NB4 (cell line): ENCODE data around the gene FHL3.

Experiments
- DNase-seq: peaks from one replicate; pipeline ENCODE4 v3.0.0; 2010; ENCODE audit warnings: low read depth
- H3K4me3 ChIP-seq: one replicate; pipeline ENCODE4 v1.5.1; 2011; ENCODE audit warnings: mild to moderate bottlenecking, low read depth, low read length, moderate library complexity
- CTCF ChIP-seq: IDR thresholded peaks from one replicate; pipeline ENCODE4 v1.5.1; 2012; ENCODE audit warnings: low read depth, low read length
- MAX ChIP-seq: IDR thresholded peaks from 2 replicates; pipeline ENCODE4 v1.6.1; 2011; ENCODE audit warnings: low read depth, low read length
- MYC ChIP-seq: IDR thresholded peaks from 2 replicates; pipeline ENCODE4 v1.6.1; 2011; ENCODE audit warnings: low read depth, low read length
- POLR2A ChIP-seq: IDR thresholded peaks from 2 replicates; pipeline ENCODE4 v1.6.1; 2011; ENCODE audit warnings: mild to moderate bottlenecking; ENCODE audit not compliant: insufficient read length; ENCODE audit errors: extremely low read depth

FHL3 gene

GRCh38 chr1:37998913-37999429, 6.3 kb downstream of the FHL3 start:
- H3K4me3 ChIP-seq, result peak overlapping the region; percentile 45
- TF ChIP-seq MYC, result no peak
- TF ChIP-seq MAX, result no peak
- TF ChIP-seq POLR2A, result no peak
- TF ChIP-seq CTCF, result no peak
- no peak for DNase-seq

GRCh38 chr1:37998089-37998808, 7.1 kb downstream of the FHL3 start:
- TF ChIP-seq MYC (no peak), MAX (no peak), POLR2A (no peak), CTCF (no peak)
- no peak for DNase-seq
- H3K4me3 ChIP-seq, result no peak overlapping the region

GRCh38 chr1:37997256-37998088, 7.8 kb downstream of the FHL3 start:
- DNase-seq, result no peak
- H3K4me3 ChIP-seq, result no peak overlapping the region
- TF ChIP-seq POLR2A (no peak), MYC (no peak), CTCF (no peak), MAX (no peak)

GRCh38 chr1:37995751-37996345, 9.5 kb downstream of the FHL3 start:
- TF ChIP-seq POLR2A (no peak), CTCF (no peak), MYC (no peak), MAX (no peak)
- no peak overlapping the region for H3K4me3 ChIP-seq
- DNase-seq, result no peak

GRCh38 chr1:37994886-37995566, 10.3 kb downstream of the FHL3 start:
- no peak for DNase-seq
- TF ChIP-seq MYC (no peak), POLR2A (no peak), CTCF (no peak), MAX (no peak)
- H3K4me3 ChIP-seq, result no peak overlapping the region
